Posterior cingulate gyrus (tissue), 11 donors: Measurements from ENCODE around the gene DISP2.

Experiments used
- DNase-seq, 10 donors: peaks; one replicate each; pipeline versions ENCODE4 v3.0.0 to v3.0.0-alpha.2; 2020 to 2021; ENCODE audit warnings: mixed read lengths in 3 of 10
- intact Hi-C: fragments of 100-400 bp; cut with DNase I; formaldehyde crosslinking; loops from one replicate; pipeline ENCODE4 v1.15.1; 2023

DISP2 gene

GRCh38 chr15:40369971-40370370 lies 12.0 kb downstream of the DISP2 start:
- peak in 2 of 10 donors; percentile 39 to 77 for DNase-seq
- intact Hi-C loops, result loop anchor here (5.0 kb wide), 2 partner anchors 48 to 52 kb away; partner anchors contain the start of gene INAFM2

DNA sequence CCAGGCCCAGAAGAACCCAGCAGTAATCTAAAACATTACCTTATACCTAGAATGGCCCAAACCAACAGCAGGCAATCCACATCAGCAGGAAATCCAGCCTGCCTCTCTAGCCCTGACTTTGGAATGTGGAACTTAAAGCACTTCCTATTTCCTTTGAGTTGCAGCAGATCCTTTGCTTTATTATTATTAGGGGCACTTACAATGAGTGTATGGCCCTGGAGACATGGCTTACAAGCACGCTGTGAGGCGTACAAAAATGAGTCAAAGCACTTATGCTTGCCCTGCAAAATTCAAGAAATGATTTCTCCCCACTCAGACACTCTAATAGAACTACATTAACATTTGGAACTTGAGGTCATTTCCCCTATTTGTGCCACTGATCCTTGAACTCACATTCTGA lies 15.0 kb downstream of the DISP2 start:
- intact Hi-C loops, result no loop called here
- DNase-seq, result no peak

DNA sequence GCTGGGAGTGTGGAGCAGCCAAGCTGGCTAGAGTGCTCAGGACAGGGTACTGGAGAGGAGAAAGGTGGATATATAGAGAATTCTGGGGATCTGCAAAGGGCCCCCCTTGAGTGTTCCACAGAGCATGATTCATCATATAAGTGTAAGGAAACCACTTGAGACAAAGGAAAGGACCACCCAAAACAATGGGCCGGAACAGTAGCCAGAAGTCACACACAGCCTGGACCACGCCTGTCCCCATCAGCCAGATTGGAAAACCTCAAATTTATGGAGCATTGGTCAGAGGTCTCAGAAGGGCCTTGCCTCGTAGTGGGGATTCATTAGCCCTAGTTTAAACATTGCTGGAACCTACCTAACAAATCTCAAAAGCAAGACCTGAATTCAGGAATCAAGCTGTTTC lies 19.6 kb downstream of the DISP2 start:
- intact Hi-C loops, result no loop called here
- DNase-seq, result peak in 1 of 10 donors; percentile 11

DNA sequence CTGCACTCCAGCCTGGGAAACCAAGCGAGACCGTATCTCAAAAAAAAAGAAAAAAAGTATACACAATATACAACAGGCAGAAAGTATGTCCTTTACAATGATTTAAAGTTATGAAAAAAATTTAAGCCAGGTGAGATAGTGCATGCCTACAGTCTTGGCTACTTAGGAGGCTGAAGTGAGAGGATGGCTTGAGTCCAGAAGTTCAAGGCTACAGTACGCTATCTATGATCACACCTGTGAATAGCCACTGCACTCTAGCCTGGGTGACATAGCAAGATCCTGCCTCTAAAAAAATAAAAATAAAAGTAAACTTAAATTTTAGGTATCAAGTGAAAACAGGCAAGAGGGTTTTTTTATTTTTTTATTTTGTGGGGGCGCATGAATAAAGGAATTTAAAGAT lies 21.4 kb downstream of the DISP2 start:
- intact Hi-C loops, result no loop called here
- no peak for DNase-seq

GRCh38 chr15:40379853-40380252 lies 21.8 kb downstream of the DISP2 start:
- intact Hi-C loops, result no loop called here
- peak in 3 of 10 donors; percentile 19 to 84 (median 34) for DNase-seq

GRCh38 chr15:40380636-40381035 lies 22.6 kb downstream of the DISP2 start:
- DNase-seq, result peak in 1 of 10 donors; percentile 39
- intact Hi-C loops, result no loop called here

- intact Hi-C loops, result no loop called here
Measured at GRCh38 chr15:40381818-40382529, 24.0 kb downstream of the DISP2 start.

GRCh38 chr15:40382580-40383456 lies 24.8 kb downstream of the DISP2 start, which contains the start of gene KNSTRN:
KNSTRN (plus strand) TSS chr15:40382721; CDS start chr15:40382836, 115 bp downstream.
- intact Hi-C loops, result no loop called here
- DNase-seq, result peak; percentile 80 to 98 (median 88)

More at GRCh38 chr15:40381818-40382529, 24.0 kb downstream of the DISP2 start:
- peak in 1 of 10 donors; percentile 48 for DNase-seq

DNA sequence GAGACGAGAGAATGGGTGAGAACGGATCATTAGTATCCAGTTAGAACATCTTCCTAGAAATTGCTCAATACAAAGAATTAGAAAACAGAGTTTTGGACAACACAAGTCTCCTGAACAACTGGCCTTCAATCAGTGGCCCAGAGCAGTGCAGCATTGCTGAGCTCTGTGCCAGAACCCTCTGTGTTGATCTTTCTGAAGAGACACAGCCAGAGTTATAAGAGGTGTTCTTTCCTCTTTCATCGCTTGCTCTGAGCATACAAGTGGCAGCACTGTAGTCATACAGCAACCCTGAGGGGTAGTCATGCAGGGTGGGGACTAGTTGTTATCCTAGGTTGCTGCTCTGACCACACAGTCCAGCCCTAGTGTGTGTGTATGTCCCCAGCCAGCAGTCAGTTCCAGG lies 28.5 kb downstream of the DISP2 start:
- intact Hi-C loops, result no loop called here
- no peak for DNase-seq

GRCh38 chr15:40388941-40389823 lies 31.2 kb downstream of the DISP2 start:
- intact Hi-C loops, result no loop called here
- DNase-seq, result peak in 1 of 10 donors; percentile 57

DNA sequence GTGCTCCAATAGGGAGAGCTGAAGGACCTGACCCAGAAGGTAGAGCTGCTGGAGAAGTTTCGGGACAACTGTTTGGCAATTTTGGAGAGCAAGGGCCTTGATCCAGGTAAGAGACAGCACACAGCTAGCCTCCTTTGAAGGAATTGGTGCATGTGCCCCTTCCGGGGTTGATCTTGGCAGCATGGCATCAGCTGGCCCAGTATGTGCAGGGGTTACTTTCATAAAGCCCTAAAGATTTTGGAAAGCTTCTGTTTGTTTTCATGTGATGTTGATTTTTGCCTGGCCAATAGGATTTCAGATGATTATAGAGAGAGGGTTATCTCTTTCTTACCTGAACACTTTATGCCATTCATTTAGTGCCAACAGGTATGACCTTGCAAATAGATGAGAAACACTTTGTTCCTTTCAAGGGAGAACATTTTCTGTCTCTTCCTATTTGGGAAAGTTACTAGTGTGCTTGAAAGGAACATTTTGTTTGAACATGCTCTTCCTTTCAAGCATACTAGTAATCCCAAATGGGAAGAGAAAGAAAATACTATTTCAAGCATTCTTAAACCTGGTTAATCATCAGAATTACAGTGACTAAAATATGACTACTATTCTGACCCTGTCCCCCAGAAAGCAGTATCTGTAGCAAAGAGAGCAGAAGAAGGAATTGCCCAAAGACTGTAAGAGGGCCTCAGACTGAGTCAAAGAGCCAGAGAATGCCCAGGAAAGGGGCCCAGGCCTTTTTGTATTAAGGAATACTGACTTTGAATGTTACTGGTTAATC lies 32.0 kb downstream of the DISP2 start:
- intact Hi-C loops, result no loop called here
- DNase-seq, result no peak

DNA sequence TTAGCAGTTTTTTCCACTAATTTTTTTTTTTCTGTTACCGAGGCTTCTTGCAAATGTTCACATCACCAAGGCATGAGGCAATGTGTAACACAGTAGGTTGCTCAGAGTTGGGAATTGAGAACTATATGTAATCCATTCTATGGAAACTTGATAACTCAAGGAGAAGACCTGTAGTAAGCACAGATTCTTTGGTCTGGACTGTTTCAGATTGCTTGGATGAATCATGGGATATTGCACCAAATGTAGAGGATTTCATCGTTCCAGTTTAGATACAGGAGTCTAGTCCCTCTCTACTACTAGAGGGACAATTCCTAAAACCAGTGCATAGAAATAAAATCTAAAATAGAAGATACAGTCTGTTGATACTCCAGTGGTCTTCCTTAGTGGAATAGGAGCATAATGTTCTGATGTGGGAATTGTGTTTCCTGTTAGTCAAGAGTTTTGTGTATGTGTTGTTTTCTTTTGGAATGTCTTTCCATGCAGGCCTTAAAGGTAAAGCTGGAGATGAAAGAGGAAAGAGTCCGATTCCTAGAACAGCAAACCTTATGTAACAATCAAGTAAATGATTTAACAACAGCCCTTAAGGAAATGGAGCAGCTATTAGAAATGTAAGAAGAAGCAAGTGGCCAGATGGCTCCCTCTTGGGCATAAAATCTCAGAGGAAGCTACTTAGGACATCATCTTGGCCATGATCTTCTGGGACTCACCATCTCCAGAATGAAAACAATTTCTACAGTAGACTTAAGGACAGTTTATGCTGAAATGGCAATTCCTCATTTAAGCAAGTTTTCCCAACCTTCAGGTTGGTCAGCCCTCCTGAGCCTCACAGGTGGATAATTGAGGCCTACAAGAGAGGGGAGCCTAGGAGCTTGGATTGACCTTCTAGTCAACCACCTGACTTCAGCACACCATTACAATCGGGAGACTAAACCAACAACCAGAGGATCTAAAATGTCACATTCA lies 35.2 kb downstream of the DISP2 start:
- DNase-seq, result no peak
- intact Hi-C loops, result no loop called here

GRCh38 chr15:40397688-40398412 lies 39.8 kb downstream of the DISP2 start:
- DNase-seq, result no peak
- intact Hi-C loops, result no loop called here

- peak in 1 of 10 donors; percentile 66 for DNase-seq
Measured at GRCh38 chr15:40398413-40398873, 40.4 kb downstream of the DISP2 start.

DNA sequence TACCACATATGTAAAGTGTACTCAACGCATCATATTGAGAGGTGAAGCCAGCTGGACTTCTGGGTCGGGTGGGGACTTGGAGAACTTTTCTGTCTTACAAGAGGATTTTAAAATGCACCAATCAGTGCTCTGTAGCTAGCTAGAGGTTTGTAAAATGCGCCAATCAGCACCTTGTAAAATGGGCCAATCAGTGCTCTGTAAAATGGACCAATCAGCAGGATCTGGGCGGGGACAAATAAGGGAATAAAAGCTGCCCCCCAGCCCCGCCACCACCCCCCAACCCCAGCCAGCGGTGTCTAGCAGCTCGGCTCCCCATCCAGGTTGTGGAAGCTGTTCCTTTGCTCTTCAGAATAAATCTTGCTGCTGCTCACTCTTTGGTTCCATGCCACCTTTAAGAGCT lies 41.4 kb downstream of the DISP2 start:
- intact Hi-C loops, result no loop called here
- DNase-seq, result no peak

More at GRCh38 chr15:40398413-40398873, 40.4 kb downstream of the DISP2 start:
- intact Hi-C loops, result no loop called here

DNA sequence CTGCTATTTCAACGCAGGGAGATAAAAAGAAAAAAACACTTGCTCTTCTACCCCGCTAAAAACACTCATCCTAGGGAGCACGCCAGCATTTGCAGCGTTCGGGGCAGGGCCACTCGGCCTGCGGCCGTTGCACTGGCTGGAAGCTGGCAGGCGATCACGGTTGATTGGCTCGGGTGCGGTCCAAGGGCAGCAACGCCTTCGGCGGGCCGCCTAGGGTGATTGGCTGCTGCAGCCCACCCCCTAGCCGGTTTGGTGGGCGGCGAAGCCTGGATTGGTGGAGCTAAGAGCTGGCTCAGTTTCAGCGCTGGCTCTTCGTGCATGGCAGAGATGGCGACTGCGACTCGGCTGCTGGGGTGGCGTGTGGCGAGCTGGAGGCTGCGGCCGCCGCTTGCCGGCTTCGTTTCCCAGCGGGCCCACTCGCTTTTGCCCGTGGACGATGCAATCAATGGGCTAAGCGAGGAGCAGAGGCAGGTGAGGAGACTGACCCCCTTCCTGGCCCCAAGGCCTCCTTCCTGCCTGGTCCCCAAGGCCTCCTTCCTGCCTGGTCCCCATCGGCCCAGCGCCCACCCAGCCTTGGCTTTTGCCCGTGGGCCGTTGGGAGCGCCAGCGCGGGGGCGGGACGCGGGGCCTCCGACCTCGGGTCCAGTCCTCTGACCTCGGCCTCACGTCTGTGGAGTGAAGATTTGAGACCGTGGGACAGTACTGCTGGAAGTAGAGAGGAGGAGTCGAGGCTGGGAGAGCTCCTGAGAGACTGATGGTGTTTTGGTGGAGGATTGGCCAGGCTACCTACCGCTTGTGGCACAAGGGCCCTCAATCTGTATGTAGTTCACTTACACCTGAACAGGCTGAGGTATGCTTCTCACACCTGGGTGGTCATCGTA lies 47.7 kb downstream of the DISP2 start, which contains the start of gene IVD:
Gene IVD (plus strand): TSS at position 295 of the 881 bp plus-strand sequence. CDS start 33 bp downstream, at position 328.
- peak; percentile 95 to 100 (median 97) for DNase-seq
- intact Hi-C loops, result loop anchor here (5.0 kb wide), 1 partner anchor 63 kb away; the partner anchor contains the start of gene CCDC9B
